OCI-LY1 (cell line): ENCODE results near the gene FRMD1.

ENCODE experiments used
- H2AFZ ChIP-seq: fragments of 200-600 bp; sonication (generic), shearing (Covaris generic); 2 replicates; pipeline ENCODE4 v1.6.0; 2014; ENCODE audit warnings: antibody characterized with exemption, mild to moderate bottlenecking, low read length
- H3F3A ChIP-seq: fragments of 200-600 bp; sonication (generic), shearing (Covaris generic); 2 replicates; pipeline ENCODE4 v1.6.0; 2014; ENCODE audit warnings: mild to moderate bottlenecking, antibody characterized with exemption, low read length, moderate library complexity; ENCODE audit not compliant: insufficient read depth
- H3K27ac ChIP-seq: fragments of 200-600 bp; sonication (generic); 2 replicates; pipeline ENCODE4 v1.5.1; 2014; ENCODE audit warnings: low read length, mixed run types, mild to moderate bottlenecking, low read depth; ENCODE audit not compliant: poor library complexity, severe bottlenecking
- H3K27me3 ChIP-seq: fragments of 200-600 bp; sonication (generic); 2 replicates; pipeline ENCODE4 v1.6.0; 2014; ENCODE audit warnings: antibody characterized with exemption, mild to moderate bottlenecking, low read length, moderate library complexity; ENCODE audit not compliant: insufficient read depth
- H3K36me3 ChIP-seq: fragments of 200-600 bp; sonication (generic); 2 replicates; pipeline ENCODE4 v1.6.1; 2014; ENCODE audit warnings: mild to moderate bottlenecking, antibody characterized with exemption, low read length, moderate library complexity, mixed read lengths; ENCODE audit not compliant: insufficient read depth
- H3K4me1 ChIP-seq: fragments of 200-600 bp; sonication (generic); 2 replicates; pipeline ENCODE4 v1.5.1; 2014; ENCODE audit warnings: mild to moderate bottlenecking, low read length, moderate library complexity; ENCODE audit not compliant: insufficient read depth, severe bottlenecking
- H3K4me2 ChIP-seq: fragments of 200-600 bp; sonication (generic), shearing (Covaris generic); 2 replicates; pipeline ENCODE4 v1.6.1; 2014; ENCODE audit warnings: low read length
- H3K4me3 ChIP-seq: fragments of 200-600 bp; sonication (generic); 2 replicates; pipeline ENCODE4 v1.5.1; 2014; ENCODE audit warnings: low read length, low read depth, mild to moderate bottlenecking, mixed read lengths; ENCODE audit not compliant: poor library complexity, severe bottlenecking
- H3K79me2 ChIP-seq: fragments of 200-600 bp; shearing (Covaris generic); 2 replicates; pipeline ENCODE4 v1.6.1; 2016; ENCODE audit warnings: mixed run types, low read length, mixed read lengths; ENCODE audit not compliant: insufficient read depth
- H3K9ac ChIP-seq: fragments of 200-600 bp; sonication (generic), shearing (Covaris generic); 2 replicates; pipeline ENCODE4 v1.6.1; 2014; ENCODE audit warnings: mild to moderate bottlenecking, low read length, mixed read lengths
- H3K9me2 ChIP-seq: fragments of 200-600 bp; sonication (generic), shearing (Covaris generic); 2 replicates; pipeline ENCODE4 v1.6.1; 2014; ENCODE audit warnings: low read depth, mild to moderate bottlenecking, low read length, mixed read lengths
- H3K9me3 ChIP-seq: fragments of 200-600 bp; shearing (Covaris generic); 2 replicates; pipeline ENCODE4 v1.6.1; 2014; ENCODE audit warnings: low read length, mixed read lengths
- H4K20me1 ChIP-seq: fragments of 200-600 bp; sonication (generic), shearing (Covaris generic); 2 replicates; pipeline ENCODE4 v1.6.0; 2016; ENCODE audit warnings: mild to moderate bottlenecking, low read length; ENCODE audit not compliant: insufficient read depth
- EZH2 ChIP-seq: fragments of 200-600 bp; sonication (generic), shearing (Covaris generic); IDR thresholded peaks from 2 replicates; pipeline ENCODE4 v1.8.0; 2017; ENCODE audit warnings: borderline replicate concordance, mixed run types, mild to moderate bottlenecking, antibody characterized with exemption, low read length, moderate library complexity, mixed read lengths
- TF ChIP-seq, protein P1 (sequence below): fragments of 200-600 bp; sonication (generic), shearing (Covaris generic); IDR thresholded peaks from 2 replicates; pipeline ENCODE4 v1.5.1; 2017; ENCODE audit warnings: mild to moderate bottlenecking, antibody characterized with exemption, low read length, moderate library complexity, mixed read lengths

FRMD1 gene

GRCh38 chr6:168095171-168095691 is 16.2 kb upstream of the FRMD1 start:
- peaks cover 12% of the 10 kb centered on the region for H3K27me3 ChIP-seq
- H3K4me2 ChIP-seq: no peak overlapping the region
- H3K36me3 ChIP-seq: no peaks in the 10 kb centered on the region
- H3K9me3 ChIP-seq: no peaks in the 10 kb centered on the region
- no peaks in the 10 kb centered on the region for H3K9me2 ChIP-seq
- H3K4me3 ChIP-seq: no peak overlapping the region
- no peak for TF ChIP-seq EZH2
- TF ChIP-seq, protein P1, sequence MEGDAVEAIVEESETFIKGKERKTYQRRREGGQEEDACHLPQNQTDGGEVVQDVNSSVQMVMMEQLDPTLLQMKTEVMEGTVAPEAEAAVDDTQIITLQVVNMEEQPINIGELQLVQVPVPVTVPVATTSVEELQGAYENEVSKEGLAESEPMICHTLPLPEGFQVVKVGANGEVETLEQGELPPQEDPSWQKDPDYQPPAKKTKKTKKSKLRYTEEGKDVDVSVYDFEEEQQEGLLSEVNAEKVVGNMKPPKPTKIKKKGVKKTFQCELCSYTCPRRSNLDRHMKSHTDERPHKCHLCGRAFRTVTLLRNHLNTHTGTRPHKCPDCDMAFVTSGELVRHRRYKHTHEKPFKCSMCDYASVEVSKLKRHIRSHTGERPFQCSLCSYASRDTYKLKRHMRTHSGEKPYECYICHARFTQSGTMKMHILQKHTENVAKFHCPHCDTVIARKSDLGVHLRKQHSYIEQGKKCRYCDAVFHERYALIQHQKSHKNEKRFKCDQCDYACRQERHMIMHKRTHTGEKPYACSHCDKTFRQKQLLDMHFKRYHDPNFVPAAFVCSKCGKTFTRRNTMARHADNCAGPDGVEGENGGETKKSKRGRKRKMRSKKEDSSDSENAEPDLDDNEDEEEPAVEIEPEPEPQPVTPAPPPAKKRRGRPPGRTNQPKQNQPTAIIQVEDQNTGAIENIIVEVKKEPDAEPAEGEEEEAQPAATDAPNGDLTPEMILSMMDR: no peak
- no peaks in the 10 kb centered on the region for H3K4me1 ChIP-seq
- H2AFZ ChIP-seq: no peak overlapping the region
- no peak overlapping the region for H3K27ac ChIP-seq
- no peaks in the 10 kb centered on the region for H3F3A ChIP-seq
- H3K9ac ChIP-seq: no peak overlapping the region
- no peaks in the 10 kb centered on the region for H4K20me1 ChIP-seq
- no peaks in the 10 kb centered on the region for H3K79me2 ChIP-seq

- no peak overlapping the region for H3K9ac ChIP-seq
- no peak overlapping the region for H3K4me3 ChIP-seq
- H3K4me2 ChIP-seq: no peak overlapping the region
- H3K27me3 ChIP-seq: peaks cover 8% of the 10 kb centered on the region; the same call in 1 of the 2 replicates
- no peaks in the 10 kb centered on the region for H3K9me2 ChIP-seq
- H3K27ac ChIP-seq: no peak overlapping the region
- no peaks in the 10 kb centered on the region for H3K9me3 ChIP-seq
- H4K20me1 ChIP-seq: no peaks in the 10 kb centered on the region
- no peaks in the 10 kb centered on the region for H3F3A ChIP-seq
- TF ChIP-seq, protein P1: no peak
- no peak for TF ChIP-seq EZH2
- H2AFZ ChIP-seq: no peak overlapping the region
- no peaks in the 10 kb centered on the region for H3K79me2 ChIP-seq
- H3K4me1 ChIP-seq: no peaks in the 10 kb centered on the region
- no peaks in the 10 kb centered on the region for H3K36me3 ChIP-seq
These were observed 14.6 kb upstream of the FRMD1 start for GRCh38 chr6:168093634-168094033.

DNA sequence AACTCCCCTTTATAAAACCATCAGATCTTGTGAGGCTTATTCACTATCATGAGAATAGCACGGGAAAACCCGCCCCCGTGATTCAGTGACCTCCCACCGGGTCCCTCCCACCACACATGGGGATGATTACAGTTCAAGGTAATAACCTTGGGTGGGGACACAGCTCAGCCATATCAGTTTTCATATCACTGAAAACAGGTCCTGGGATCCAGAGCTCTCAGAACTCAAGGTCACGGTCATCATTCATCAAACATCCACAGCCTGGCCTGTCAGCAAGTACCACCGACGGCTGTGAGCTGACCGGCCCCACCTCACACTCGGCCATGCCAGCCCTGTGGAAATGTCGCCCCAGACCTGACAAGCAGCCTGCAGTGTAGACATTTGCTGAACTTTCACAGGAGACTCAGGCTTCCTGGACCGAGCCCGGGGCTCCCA is 14.1 kb upstream of the FRMD1 start:
- Histone ChIP-seq H3F3A (no peaks in the 10 kb centered on the region), H3K9me2 (no peaks in the 10 kb centered on the region)

More for the DNA sequence above, 14.1 kb upstream of the FRMD1 start:
- Histone ChIP-seq H3K4me1 (no peaks in the 10 kb centered on the region), H3K4me2 (no peak overlapping the region), H3K27ac (no peak overlapping the region), H4K20me1 (no peaks in the 10 kb centered on the region), H3K9ac (no peak overlapping the region), H3K36me3 (no peaks in the 10 kb centered on the region), H2AFZ (no peak overlapping the region), H3K9me3 (no peaks in the 10 kb centered on the region), H3K27me3 (peaks cover 8% of the 10 kb centered on the region; the same call in 1 of the 2 replicates), H3K79me2 (no peaks in the 10 kb centered on the region), H3K4me3 (no peak overlapping the region)
- TF ChIP-seq, protein P1: no peak
- no peak for TF ChIP-seq EZH2
